Activated T-cell treated with anti-CD3 and anti-CD28 coated beads, Interleukin-2, amount 50 U/mL, for 24 hours (primary cell): ENCODE data around the gene MVP.
"Not testable (repeated sequence)": the region's sequence is repeated elsewhere in the genome, so short reads cannot be mapped to it uniquely, and the experiment has no call there.

ENCODE experiments used
- DNase-seq: peaks from one replicate; pipeline ENCODE4 v3.0.0-alpha.2; 2020
- H3K27ac Mint-ChIP-seq: 2 replicates; pipeline ENCODE4 v1.8.0; 2020; ENCODE audit warnings: mild to moderate bottlenecking, mixed read lengths
- H3K27me3 Mint-ChIP-seq: 2 replicates; pipeline ENCODE4 v1.8.0; 2020; ENCODE audit warnings: mixed read lengths
- H3K36me3 Mint-ChIP-seq: 2 replicates; pipeline ENCODE4 v1.8.0; 2020; ENCODE audit warnings: low read depth, mixed read lengths
- H3K4me1 Mint-ChIP-seq: 2 replicates; pipeline ENCODE4 v1.8.0; 2020; ENCODE audit warnings: low read depth, mixed read lengths
- H3K4me3 Mint-ChIP-seq: 2 replicates; pipeline ENCODE4 v1.8.0; 2020; ENCODE audit warnings: mild to moderate bottlenecking, moderate library complexity, mixed read lengths
- H3K9me3 Mint-ChIP-seq: 2 replicates; pipeline ENCODE4 v1.8.0; 2020; ENCODE audit warnings: mixed read lengths

MVP gene

DNA sequence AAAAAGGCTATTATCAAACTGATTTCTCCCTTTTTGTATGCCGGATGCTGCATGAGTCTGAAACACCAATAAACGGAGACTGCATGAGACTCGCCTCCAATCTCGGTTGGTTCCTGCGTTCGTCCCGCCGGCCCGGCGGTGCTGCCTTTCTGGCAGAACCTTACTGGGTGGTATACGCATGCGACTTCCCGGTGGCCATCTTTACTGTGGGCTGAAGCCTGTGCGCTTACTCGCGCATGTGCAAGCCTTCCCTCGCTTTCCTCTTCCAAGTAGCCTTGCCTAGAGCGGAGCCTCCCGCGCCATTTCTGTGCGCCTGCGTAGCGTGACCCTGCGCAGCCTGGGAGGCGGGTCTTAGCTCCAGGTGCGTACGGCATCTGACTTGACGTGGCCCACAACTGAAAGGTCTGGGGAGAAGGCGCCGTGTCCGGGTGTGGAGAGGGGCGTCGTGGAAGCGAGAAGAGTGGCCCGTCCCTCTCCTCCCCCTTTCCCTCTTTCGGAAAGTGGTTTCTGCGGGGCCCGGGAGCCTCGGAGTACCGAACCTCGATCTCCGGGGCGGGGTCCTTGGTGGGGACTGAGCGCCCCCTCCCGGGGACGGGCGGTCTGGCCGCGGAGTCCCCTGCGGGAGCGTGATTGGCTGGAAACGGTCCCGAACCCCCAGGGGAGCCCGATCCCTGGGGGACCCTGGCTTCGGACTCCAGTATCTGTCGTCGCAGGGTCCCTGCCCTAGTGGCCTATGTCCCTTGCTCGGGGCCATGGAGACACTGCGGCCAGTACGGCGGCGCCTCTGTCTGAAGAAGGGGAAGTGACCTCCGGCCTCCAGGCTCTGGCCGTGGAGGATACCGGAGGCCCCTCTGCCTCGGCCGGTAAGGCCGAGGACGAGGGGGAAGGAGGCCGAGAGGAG is 4.2 kb upstream of the MVP start, which contains the start of gene PAGR1:
TSS of gene PAGR1 (plus strand) at position 360 of the 901 bp plus-strand sequence. CDS start at position 734, 374 bp downstream.
- H3K4me1 Mint-ChIP-seq: peaks cover 72% of the 10 kb centered on the region
- DNase-seq: peak; percentile 99

GRCh38 chr16:29816694-29817441 is 3.4 kb upstream of the MVP start:
- peaks cover 53% of the 10 kb centered on the region for H3K36me3 Mint-ChIP-seq
- H3K4me3 Mint-ChIP-seq: peak overlapping the region; percentile 99
- H3K27ac Mint-ChIP-seq: peak overlapping the region; percentile 97
- no peaks in the 10 kb centered on the region for H3K9me3 Mint-ChIP-seq
- peaks cover 71% of the 10 kb centered on the region for H3K4me1 Mint-ChIP-seq
- H3K27me3 Mint-ChIP-seq: peaks cover 2% of the 10 kb centered on the region
- DNase-seq: peak; percentile 79

More for the DNA sequence above, 4.2 kb upstream of the MVP start, which contains the start of gene PAGR1:
- peaks cover 2% of the 10 kb centered on the region for H3K27me3 Mint-ChIP-seq
- H3K36me3 Mint-ChIP-seq: peaks cover 46% of the 10 kb centered on the region
- H3K4me3 Mint-ChIP-seq: peak within 1 kb of the TSS; percentile 99
- no peaks in the 10 kb centered on the region for H3K9me3 Mint-ChIP-seq
- H3K27ac Mint-ChIP-seq: peak within 1 kb of the TSS; percentile 97

DNA sequence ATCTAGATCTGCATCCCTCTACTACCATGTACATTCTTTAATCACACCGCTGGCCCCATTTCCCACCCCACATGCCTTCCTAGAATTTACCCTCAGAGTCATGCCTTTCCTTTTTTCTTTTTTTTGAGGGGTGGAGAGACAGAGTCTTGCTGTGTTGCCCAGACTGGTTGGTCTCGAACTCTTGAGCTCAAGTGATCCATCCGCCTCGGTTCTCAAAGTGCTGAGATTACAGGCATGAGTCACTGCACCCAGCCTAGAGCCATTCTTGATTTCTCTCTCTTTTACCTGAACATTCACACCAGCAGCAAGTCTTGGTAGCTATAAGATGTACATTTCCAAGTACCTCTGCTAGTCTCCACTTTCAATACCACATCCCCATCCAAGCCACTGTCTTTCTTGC is 2.2 kb upstream of the MVP start:
- Mint-ChIP-seq H3K9me3 (no peaks in the 10 kb centered on the region), H3K27ac (peak overlapping the region; percentile 97), H3K36me3 (peaks cover 59% of the 10 kb centered on the region), H3K4me1 (peaks cover 76% of the 10 kb centered on the region), H3K4me3 (peak overlapping the region; percentile 99), H3K27me3 (no peaks in the 10 kb centered on the region)
- no peak for DNase-seq

DNA sequence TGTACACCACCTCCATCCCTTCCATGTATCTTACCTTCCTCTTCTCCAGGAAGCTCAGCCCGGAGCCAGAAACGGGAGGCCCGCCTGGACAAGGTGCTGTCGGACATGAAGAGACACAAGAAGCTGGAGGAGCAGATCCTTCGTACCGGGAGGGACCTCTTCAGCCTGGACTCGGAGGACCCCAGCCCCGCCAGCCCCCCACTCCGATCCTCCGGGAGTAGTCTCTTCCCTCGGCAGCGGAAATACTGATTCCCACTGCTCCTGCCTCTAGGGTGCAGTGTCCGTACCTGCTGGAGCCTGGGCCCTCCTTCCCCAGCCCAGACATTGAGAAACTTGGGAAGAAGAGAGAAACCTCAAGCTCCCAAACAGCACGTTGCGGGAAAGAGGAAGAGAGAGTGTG is 756 bp upstream of the MVP start:
- H3K36me3 Mint-ChIP-seq: peaks cover 59% of the 10 kb centered on the region
- H3K4me3 Mint-ChIP-seq: peak overlapping the region; percentile 99
- H3K9me3 Mint-ChIP-seq: no peaks in the 10 kb centered on the region
- H3K27ac Mint-ChIP-seq: peak overlapping the region; percentile 97
- DNase-seq: no peak
- peaks cover 81% of the 10 kb centered on the region for H3K4me1 Mint-ChIP-seq
- H3K27me3 Mint-ChIP-seq: no peaks in the 10 kb centered on the region

DNA sequence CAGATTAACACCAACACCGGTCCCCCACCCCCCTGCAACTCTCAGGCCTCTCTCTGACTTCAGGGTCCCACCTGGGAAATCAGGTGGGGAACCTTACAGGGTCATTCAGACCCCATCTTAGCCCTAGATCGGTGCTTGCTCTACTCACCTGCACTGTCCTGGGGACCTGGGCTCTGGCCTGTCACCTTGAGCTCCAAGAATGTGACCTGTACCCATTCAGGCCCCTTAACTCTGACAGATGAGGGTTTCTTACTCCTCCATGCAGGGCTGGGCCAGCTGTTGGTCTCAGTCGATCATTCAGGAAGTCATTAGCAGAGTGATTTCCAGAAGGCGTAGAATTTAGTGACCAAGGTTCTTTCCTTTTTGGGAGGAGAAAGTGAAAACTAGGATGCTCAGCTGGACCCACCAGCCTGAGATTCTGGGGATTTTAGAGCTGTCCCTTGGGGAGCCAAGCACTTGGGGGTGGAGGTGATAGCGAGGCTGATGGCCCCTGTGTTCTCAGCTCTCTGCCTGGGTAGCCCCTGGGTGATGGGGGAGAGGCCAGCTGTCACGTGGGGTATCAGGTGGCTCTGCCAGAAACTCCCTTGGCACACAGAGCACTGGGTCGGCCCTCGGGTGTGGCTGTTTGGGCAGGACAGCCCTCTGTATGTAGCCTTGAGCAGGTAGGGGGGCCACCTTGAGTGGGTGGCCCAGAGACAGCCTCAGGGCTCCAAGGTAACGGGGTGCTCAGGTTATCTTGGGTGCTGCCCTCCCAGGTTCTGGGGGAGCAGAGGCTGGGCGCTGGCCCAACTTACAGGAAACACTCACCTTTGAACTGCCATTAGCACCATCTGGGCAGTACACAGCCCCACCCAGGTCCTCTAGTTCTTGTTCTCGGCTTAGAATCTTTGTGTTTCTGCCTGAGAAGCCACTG is 724 bp downstream of the MVP start:
- peak; percentile 64 for DNase-seq
- peak overlapping the region; percentile 97 for H3K27ac Mint-ChIP-seq
- peaks cover 85% of the 10 kb centered on the region for H3K4me1 Mint-ChIP-seq
- no peaks in the 10 kb centered on the region for H3K27me3 Mint-ChIP-seq
- H3K4me3 Mint-ChIP-seq: peak overlapping the region; percentile 99
- peaks cover 65% of the 10 kb centered on the region for H3K36me3 Mint-ChIP-seq
- no peaks in the 10 kb centered on the region for H3K9me3 Mint-ChIP-seq

DNA sequence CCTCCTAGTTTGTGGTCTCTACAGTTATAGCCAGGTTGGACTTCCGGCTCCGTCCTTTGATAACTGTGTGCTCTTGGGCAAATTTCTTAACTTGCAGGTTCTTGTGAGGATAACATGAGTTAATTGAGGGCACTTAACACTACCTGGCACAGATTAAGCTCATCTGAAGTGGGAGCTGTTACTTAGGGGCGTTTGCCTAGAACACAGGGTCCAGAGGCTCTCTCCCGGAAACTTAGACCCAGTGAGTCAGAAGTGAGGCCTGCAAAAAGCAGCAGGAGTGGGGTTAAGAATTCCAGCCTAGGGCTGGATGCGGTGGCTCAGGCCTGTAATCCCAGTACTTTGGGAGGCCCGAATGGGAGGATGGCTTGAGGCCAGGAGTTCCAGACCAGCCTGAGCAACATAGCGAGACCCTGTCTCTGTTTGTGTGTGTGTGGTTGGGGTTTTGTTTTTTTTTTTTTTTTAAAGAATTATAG is 1.4 kb downstream of the MVP start:
- Mint-ChIP-seq H3K27ac (peak overlapping the region; percentile 97), H3K4me3 (peak overlapping the region; percentile 99), H3K4me1 (peaks cover 92% of the 10 kb centered on the region), H3K27me3 (no peaks in the 10 kb centered on the region), H3K36me3 (peaks cover 60% of the 10 kb centered on the region), H3K9me3 (no peaks in the 10 kb centered on the region)
- no peak for DNase-seq

GRCh38 chr16:29824589-29825144 is 4.4 kb downstream of the MVP start:
- no peak for DNase-seq
- H3K36me3 Mint-ChIP-seq: peaks cover 39% of the 10 kb centered on the region
- H3K4me3 Mint-ChIP-seq: peak overlapping the region; percentile 69

GRCh38 chr16:29825145-29826044 is 5.1 kb downstream of the MVP start:
- no peaks in the 10 kb centered on the region for H3K27me3 Mint-ChIP-seq
- H3K9me3 Mint-ChIP-seq: no peaks in the 10 kb centered on the region
- H3K4me1 Mint-ChIP-seq: peaks cover 91% of the 10 kb centered on the region
- peak overlapping the region; percentile 94 for H3K27ac Mint-ChIP-seq
- DNase-seq: peak; percentile 74
- H3K4me3 Mint-ChIP-seq: peak overlapping the region; percentile 69
- peaks cover 35% of the 10 kb centered on the region for H3K36me3 Mint-ChIP-seq

More at GRCh38 chr16:29824589-29825144, 4.4 kb downstream of the MVP start:
- Mint-ChIP-seq H3K4me1 (peaks cover 91% of the 10 kb centered on the region), H3K9me3 (no peaks in the 10 kb centered on the region), H3K27ac (peak overlapping the region; percentile 94), H3K27me3 (no peaks in the 10 kb centered on the region)

- H3K9me3 Mint-ChIP-seq: no peaks in the 10 kb centered on the region
- DNase-seq: no peak
- peaks cover 88% of the 10 kb centered on the region for H3K4me1 Mint-ChIP-seq
- peak overlapping the region; percentile 72 for H3K4me3 Mint-ChIP-seq
- peak overlapping the region; percentile 94 for H3K27ac Mint-ChIP-seq
- H3K27me3 Mint-ChIP-seq: no peaks in the 10 kb centered on the region
- peaks cover 33% of the 10 kb centered on the region for H3K36me3 Mint-ChIP-seq
Observed at GRCh38 chr16:29826342-29826695, 6.1 kb downstream of the MVP start.

DNA sequence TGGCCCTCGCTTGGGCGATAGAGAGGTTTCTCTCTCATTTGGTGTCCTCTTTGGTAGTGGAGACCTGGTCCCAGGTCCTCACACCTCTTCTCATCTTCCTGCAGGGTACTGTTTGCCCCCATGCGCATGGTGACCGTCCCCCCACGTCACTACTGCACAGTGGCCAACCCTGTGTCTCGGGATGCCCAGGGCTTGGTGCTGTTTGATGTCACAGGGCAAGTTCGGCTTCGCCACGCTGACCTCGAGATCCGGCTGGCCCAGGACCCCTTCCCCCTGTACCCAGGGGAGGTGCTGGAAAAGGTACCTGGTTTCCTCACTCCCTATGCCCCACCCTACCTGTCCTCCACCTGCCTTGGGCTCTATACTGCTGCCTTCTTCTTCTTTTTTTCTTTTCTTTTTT is 10.5 kb downstream of the MVP start:
- no peaks in the 10 kb centered on the region for H3K9me3 Mint-ChIP-seq
- peak overlapping the region; percentile 54 for H3K27ac Mint-ChIP-seq
- H3K36me3 Mint-ChIP-seq: peaks cover 49% of the 10 kb centered on the region

GRCh38 chr16:29831490-29831889 is 11.2 kb downstream of the MVP start:
- Mint-ChIP-seq H3K9me3 (no peaks in the 10 kb centered on the region), H3K4me3 (no peak overlapping the region), H3K27me3 (no peaks in the 10 kb centered on the region), H3K4me1 (peaks cover 52% of the 10 kb centered on the region), H3K36me3 (peaks cover 56% of the 10 kb centered on the region), H3K27ac (peak overlapping the region; percentile 61)
- no peak for DNase-seq

More for the DNA sequence above, 10.5 kb downstream of the MVP start:
- no peak for DNase-seq
- Mint-ChIP-seq H3K27me3 (no peaks in the 10 kb centered on the region), H3K4me1 (peaks cover 59% of the 10 kb centered on the region), H3K4me3 (no peak overlapping the region)

GRCh38 chr16:29833219-29833618 is 13.0 kb downstream of the MVP start:
- H3K27me3 Mint-ChIP-seq, DNase-seq, H3K27ac Mint-ChIP-seq, H3K4me3 Mint-ChIP-seq, H3K9me3 Mint-ChIP-seq: not testable (repeated sequence)
- Mint-ChIP-seq H3K4me1 (peaks cover 34% of the 10 kb centered on the region), H3K36me3 (peaks cover 71% of the 10 kb centered on the region)

DNA sequence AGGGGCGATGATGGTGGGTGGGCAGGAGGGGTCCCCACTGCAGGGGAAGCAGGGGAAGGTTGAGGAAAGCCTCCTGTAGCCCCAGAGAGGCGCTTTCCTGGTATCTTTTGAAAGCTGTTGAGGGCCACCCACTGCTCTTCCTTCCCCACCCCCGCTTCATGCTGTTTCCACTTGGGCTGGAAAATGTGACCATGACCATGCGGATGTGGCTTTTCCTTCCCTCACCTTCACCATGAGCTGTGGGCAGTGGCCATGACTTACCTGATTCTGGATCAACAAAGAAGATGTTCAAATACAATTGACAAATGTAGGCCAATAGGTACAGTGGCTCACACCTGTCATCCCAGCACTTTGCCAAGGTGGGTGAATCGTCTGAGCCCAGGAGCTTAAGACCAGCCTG is 13.8 kb downstream of the MVP start:
- Mint-ChIP-seq H3K9me3 (no peaks in the 10 kb centered on the region), H3K27ac (peak overlapping the region; percentile 73), H3K27me3 (no peaks in the 10 kb centered on the region), H3K36me3 (peaks cover 77% of the 10 kb centered on the region), H3K4me1 (peaks cover 30% of the 10 kb centered on the region), H3K4me3 (no peak overlapping the region)
- no peak for DNase-seq
